ENCODE measurements around the gene SPRED2.

The SPRED2 gene

DNA sequence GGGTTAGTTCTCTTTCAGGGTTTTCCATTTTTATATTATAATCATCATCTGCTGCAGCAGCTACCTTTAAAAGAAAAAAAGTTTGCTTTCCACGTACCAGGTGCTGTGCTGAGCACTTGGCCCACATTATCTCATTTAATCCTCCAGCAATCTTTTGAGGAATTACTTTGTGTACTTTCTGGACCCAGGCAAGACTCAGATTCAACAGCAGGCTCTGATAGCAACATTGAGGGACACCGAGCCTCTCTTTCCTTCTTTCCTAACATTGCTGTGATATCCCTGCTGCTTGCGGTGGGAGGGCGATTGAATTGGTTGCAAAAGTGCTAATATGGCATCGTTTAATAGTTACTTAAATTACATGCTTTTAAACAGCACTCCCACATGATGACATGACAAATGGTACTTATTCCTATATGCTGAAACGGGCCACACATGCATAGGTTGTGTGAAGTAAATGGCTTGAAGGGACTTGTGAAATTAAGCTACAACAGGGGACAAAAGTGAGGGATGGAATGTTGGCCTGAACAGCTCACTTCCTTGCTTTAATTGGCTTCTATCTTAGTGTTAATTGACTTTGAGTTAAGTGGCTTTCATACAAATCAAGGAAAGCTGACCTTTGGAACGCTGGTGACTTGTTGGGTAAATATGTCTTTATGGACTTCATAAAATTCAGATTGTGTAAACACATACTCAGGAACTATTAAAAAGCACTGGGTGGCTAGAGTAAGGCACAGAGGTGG, 21.2 kb downstream of the SPRED2 start:
- no peak for DNase-seq

- DNase-seq, result no peak
These were observed 23.4 kb downstream of the SPRED2 start for GRCh38 chr2:65409045-65409444.

DNA sequence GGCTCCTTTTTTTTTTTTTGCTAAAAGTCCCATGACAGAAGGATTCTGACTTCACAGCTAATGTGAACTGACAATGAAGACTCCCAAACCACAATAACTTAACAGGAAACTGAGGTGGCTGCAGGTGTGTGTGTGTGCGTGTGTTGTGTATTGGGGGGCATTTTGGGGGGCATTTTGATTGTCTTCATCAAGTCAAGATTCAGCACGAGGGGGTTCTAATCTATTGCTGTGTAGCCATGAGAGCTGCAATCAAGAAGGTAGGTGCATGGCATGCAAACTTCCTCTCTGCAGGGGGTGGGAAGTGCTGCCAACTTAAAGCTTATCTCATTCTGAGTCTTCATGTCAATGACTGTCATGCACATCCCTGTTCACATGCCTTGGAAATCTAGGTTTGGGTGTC, 25.2 kb downstream of the SPRED2 start:
- DNase-seq, result no peak

- DNase-seq, result no peak
These were observed 27.3 kb downstream of the SPRED2 start for GRCh38 chr2:65404988-65405697.

DNA sequence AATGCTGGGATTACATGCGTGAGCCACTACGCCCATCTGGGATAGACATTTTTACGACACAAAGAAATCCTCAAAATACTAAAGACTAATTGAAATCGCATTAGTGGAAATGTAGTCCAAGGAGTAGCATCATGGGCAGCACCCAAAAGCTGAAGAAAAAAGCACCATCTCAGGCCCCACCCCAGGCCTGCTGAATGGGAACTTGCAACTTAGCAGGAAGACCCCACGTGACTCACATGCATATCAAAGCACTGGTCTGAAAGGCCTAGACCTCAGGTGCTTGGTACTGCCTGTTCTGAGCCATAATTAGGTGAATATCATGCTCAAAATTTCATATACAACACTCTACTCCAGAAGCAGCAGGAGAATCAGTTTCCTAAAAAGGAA, 28.9 kb downstream of the SPRED2 start:
- no peak for DNase-seq

- DNase-seq, result no peak
These were observed 29.4 kb downstream of the SPRED2 start for GRCh38 chr2:65402780-65403528.

GRCh38 chr2:65402323-65402722, 30.1 kb downstream of the SPRED2 start:
- no peak for DNase-seq

DNA sequence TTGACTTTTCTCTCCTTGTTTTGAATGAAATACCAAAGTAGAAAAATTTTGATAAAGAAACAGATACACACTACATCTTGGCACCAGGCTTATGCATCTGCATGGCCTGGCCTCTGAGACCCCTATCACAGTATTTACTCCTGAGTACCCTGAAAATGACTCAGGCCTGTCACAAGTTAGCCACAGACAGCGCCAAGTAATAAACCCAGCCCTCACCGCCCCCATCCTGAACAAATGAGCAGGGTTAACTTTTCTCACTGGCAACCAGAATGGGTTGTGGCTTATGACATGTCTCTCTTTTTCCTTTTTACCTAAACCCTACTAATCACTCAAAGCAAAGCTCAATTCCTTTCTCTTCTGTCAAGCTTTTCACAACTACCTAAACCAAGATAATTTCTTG, 35.3 kb downstream of the SPRED2 start:
- DNase-seq, result no peak

DNA sequence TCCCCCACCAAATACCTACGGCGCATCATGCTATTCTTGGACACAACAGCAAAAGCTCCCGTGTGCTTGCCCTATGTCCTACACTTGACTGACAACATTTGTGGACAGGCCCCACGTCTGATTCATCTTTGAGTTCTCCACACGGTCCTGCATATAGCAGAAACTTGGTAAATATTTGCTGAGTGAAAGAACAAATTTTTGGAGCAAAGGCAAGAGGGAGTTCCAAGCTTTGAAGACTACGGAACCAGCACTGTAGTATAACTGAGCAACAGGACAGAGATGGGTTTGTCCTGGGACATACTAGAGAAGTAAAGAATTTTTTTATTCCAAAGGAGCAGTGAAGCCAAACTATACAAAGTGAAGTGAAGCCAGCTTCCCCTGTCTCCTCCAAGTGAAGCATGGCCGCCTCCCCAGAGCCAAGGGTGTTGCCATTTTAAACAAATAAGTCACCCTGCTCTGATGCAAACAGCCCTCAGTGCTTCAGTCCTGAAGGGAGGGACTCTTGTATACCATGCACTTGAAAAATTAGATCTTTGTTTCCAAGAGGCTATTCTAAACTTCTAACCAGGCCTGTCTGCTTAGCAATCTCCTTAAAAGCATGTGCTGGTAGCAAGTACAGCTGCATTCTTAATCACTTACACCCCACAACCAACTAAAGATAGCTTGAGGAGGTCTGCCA, 35.9 kb downstream of the SPRED2 start:
- DNase-seq, result no peak

GRCh38 chr2:65395621-65396347, 36.6 kb downstream of the SPRED2 start:
- no peak for DNase-seq

DNA sequence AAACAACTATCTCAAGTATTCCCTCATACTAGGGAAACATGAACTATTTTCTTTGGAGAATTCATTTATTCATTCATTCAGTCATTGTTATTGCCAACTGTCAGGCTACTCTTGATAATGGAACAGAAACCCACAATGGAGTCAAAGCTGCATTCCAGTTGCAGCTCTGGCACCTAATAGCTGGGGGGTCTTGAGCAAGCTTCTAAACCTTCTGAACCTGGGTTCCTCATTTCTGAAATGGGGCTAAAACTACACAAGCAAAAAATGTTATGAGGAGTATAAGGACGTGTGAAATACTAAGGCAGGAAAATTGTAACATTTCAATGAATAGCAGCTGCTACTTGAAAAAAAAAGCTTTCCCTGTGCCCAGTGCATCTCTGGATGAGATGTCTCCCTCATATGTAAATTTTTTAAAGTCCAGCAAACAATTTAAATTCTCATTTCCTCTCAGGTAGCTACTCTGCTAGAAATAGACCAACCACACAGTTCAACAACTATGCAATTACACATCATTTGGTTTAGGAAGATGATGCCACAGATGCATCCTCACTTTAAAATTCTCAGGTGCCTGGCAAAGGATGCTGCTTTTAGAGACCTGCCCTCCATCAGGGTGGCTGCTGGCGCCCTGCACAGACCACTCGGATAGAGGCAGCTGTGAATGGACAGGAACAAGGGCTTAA, 38.5 kb downstream of the SPRED2 start:
- DNase-seq, result no peak

DNA sequence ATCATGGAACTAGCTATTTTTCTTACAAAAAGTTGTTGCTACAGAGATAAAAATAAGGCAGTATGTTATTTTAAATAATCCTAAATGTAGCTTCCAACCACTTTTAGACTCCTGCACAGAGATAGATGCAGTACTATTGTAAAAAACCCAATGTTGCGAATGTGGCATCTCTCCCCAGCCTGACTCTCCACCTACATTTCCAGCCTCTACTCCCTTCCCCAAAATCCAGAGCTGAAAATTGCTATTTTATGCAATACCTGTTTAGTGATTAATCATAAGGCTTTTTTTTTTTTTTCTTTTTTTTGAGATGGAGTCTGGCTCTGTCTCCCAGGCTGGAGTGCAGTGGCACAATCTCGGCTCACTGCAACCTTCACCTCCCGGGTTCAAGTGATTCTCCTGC, 39.4 kb downstream of the SPRED2 start:
- DNase-seq, result no peak

- DNase-seq, result no peak
These were observed 39.8 kb downstream of the SPRED2 start for GRCh38 chr2:65392609-65393008.

GRCh38 chr2:65390134-65390533, 42.3 kb downstream of the SPRED2 start:
- DNase-seq, result no peak

- DNase-seq, result no peak
These were observed 42.9 kb downstream of the SPRED2 start for GRCh38 chr2:65389476-65389875.

- no peak for DNase-seq
These were observed 43.6 kb downstream of the SPRED2 start for GRCh38 chr2:65388596-65389390.

- no peak for DNase-seq
These were observed 44.3 kb downstream of the SPRED2 start for GRCh38 chr2:65388051-65388531.

DNA sequence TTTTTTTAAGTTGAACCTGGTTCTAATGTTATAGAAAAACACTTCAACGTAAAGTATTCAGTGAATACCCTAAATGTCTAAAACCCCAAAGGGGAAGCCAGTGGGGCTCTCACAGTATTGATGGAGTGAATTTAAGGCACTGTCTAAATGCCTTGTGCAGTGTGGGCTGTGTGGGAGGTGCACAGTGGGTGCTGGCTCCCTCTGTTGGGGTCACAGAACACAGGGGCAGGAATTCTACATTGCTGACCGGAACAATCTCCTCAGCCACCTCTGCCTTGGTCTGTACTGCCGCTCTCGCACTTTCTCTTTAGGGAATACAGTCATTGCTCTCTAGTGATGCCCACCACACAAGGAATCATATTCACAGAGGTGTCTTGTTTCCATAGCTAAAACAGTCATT, 45.4 kb downstream of the SPRED2 start:
- DNase-seq, result no peak

DNA sequence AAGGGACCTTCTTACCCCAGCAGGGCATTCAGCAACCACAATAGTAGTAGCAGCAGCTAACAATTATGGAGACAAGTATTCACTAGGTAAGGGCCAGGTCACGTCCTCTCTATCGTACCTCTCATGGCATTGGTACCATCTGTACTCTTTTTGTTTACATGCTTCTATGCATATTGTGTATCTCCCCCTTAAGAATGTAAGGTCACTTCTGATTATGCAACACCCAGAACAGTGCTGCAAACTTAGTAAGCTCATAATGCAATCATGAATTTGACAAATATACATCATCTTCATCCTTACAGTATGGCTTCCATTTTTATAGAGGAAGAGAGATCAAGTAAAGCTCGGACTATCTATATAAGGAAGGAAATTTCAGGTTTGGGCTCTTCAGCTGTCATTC, 46.1 kb downstream of the SPRED2 start:
- no peak for DNase-seq

DNA sequence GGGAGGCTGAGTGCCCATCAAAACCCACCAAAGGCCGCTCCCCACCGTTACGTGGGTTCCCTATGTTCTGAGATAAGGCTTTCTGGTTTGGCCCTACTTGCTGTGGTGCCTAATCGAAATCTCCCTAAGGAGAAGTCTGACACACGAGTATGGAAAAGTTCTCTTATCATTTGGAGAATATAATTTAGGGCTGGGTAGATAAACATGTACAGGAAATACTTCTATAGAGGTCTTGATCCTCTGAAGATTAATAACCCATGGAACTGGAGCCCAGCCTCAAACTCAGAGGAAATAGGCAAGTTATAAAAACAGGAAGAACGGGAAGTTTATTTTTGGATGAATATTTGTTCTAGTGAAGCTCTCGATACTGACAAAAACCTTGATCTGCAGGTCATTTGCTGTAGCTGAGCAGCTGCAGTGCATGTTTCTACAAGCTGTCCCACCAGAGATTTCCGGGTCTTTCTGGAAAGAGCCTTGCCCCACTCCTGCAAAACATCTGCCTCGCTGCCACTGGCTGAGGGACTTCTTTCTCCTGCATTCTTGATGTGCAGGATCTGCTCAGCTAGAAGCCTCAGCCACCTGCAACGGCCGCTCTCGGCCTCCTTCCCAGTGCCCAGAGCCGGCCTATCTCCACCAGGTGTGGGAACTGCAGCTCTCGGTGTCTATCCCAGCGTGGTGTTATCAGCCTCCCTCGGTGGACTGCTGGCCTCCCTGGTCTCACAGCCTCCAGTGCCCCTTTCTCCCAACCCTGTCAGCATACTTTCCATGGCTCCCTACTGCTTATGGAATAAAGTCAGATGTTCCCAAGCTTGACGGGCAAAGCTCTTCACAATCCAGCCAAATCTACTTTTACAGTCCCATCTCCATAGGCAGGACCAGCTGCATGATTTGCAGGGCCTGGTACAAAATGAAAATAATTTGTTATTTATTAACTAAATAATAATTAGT, 48.6 kb downstream of the SPRED2 start:
- no peak for DNase-seq

Measured in GDM1 (cell line).